ENCODE measurements around the gene MPO. TPM values are rescaled to one million over a fixed set of nuclear protein-coding genes. Genes with fewer than 3 reads are reported as not detected.
A peak's percentile ranks its signal among the peaks of the same experiment; 100 is the strongest.

Gene MPO
- total RNA-seq, 1 experiment from 2014 or later, result not detected

DNA sequence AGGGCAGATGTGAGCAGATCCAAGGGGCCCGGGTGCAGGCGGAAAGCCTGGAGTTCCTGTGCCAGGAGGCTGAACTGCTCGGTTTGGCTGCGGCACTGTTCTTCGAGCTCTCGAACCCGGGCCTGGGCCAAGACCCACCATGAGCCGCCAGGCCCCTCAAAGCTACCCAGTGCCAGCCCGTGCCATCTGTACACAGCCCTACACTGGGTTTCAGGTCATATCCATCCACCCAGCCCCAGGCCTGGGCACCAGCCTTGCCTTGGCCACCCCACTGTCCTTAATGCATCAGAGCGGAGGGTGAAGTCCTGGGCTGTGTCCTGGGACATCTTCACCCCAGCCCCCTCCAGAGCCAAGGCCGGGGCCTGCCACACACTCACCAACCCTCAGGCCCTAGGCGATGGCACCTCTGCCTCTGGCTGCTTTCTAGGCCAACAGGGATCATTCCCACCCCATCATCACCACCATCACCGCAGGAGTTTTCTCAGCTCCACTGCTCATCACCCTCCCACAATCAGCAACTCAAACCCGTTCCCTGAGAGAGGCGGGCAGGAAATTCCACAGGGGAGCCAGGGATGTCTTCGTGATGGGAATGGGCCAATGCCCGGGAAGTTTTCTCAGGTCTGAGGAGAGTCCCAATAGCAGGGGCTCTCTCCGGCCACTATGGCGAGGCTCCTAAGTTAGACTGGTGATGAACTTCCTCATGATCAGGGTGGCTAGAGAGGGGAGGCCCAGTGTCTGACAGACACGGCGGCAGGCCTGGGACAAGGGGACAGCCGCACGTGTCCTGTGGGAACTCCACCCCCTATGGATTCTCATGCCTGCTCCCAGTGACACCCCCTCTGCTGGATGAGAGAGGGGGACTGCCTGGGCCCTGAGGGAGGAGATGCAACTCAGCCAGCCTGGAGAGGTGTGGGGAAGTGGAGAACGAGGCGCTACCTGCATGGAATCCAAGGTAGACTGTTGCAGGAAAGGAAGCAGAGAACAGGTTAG, 38.7 kb upstream of the MPO start:
- DNase-seq (ENCODE audit: extremely low read depth, low read depth), result no peak

DNA sequence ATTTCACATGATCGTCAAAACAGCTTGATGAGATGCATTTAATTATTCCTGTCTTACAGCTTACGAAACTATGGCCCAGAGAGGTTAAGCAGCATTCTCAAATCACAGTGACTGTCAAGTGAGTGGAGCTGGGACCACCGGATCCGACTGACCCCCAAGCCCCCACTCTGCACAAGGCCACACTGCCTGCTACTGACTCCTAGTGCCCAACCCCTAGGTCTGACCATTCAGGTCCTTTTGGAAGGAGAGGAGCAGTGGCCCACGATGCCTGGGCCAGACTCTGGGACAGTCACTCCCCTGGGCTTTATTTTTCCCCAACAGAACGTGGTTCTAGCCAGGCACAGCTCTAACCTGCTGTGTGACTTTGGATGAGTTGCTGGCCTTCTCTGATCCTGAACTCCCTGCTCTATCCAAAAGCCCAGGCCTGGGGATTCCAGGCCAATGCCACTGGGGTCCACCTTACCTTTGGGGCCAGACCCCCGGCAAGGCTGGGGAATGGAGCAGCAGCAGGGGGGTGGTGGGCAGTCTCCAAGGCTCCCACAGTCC, 38.0 kb upstream of the MPO start:
- no peak for DNase-seq (ENCODE audit: extremely low read depth, low read depth)

DNA sequence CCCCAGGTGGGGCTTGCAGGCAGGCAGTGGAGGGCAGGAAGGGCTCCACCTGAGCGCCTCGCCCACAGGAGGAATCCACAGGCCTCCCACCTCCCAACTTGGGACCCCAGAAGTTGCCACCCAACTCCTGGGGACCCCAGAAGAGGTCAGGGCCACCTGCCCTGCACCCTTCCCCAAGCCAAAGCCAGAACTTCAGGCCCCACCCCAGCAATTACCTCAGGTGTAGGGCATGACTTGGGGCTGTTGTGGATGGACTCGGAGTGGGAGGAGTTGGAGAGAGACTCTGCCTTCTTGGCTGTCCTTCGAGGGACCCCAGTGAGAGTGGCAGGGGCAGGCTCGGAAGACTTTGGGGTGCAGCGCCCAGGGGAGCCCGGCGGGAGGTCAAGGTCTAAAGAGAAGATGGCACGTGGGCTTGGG, 37.3 kb upstream of the MPO start:
- no peak for DNase-seq (ENCODE audit: extremely low read depth, low read depth)

DNA sequence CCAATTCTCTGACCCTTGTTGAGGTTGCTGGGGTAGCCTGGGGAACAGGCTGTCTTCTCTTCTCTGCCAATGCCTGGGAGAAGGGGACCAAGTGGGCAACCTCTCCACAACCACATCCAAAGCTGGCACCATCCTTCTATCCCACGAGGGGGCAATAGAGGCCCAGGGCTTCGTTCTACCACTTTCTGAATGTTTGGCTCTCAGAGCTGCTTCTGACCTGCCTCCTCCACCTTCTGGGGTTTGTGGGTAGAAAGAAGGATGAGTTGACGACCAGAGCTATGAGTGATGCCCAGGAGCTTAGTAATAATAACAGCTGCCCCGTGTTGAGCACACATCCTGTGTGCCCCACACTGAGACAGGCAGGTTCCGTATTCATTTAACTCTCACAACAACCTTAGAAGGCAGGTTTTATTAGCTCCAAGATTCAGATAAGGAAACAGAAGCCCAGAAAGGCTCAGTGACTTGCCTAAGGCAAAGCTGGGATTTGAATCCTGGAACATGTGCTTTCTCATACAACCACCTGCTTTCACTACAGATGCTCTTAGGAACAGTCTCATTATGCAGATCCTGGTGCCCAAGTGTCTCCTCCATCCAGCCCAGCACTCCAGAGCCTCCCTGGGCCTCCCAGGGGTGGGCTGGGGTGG, 36.8 kb upstream of the MPO start:
- peak; percentile 24 for DNase-seq (ENCODE audit: extremely low read depth, low read depth)

DNA sequence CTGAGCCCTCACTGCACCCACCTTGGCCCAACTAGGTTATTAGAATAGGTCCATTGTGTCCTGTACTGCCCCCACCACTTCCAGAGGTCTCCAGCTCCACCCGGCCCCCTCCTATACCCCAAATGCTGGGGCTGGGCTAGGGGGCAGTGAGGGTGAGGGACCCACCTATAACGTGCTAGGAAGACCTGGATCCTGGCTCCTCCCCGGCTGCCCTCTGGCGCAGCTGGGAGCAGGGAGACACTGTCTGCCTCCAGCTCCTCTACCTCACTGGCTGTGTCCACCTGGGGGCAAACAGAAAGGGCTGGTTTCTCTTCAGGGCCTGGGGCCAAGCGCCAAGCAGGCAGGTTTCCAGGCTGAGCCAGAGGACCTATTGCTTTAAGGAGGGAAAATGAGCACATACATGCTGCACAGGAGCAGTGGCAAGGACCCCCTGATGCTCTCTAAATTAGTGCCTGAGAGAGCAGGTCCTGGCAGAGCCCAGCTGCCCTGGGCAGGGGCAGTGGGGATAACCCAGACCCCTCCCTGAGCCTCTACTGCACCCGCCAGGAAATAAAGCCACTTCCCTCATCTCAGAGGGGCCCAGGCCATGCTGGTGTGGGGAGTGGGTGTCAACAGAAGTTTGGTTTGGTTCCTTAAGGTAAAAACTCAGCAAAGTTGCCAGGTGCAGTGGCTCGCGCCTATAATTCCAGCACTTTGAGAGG, 35.7 kb upstream of the MPO start:
- DNase-seq (ENCODE audit: extremely low read depth, low read depth), result no peak

DNA sequence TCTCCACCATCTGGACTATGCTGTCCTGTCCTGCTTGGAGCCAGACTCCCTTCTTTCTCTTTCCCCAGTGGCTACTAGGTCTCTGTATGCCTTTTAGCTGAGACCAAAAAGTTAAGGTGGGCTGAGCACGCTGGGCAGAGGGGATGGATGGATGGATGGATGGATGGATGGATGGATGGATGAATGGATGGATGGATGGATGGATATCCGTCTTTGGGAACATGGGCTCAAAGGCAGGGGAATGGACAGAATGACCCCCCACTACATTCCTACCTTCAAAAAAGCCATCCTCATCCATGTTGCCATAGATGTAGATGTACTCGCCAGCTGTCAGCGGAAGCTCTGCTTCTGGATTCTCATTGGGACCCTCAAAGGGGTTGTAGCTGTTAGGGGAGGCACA, 35.0 kb upstream of the MPO start:
- DNase-seq (ENCODE audit: extremely low read depth, low read depth), result no peak

DNA sequence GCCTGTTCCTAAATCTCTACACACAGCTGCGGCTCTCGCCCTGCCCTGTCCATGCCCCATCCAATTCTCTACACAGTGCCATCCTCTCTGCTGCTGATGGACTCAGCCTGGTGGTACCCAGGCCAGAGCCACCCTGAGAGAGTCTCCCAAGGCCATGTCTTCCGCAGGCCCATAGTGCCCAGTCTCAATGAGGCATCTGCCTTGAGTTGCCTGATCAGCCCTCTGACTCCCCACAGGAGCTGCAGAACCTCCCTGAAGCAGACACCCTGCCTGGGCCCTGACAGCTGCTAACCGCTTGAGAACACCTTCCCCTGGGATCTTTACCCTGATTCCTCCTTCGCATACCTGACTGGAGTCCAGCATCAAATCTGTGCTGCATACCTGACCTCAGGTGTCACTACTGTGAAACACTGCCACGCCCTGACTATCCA, 34.6 kb upstream of the MPO start:
- no peak for DNase-seq (ENCODE audit: extremely low read depth, low read depth)

DNA sequence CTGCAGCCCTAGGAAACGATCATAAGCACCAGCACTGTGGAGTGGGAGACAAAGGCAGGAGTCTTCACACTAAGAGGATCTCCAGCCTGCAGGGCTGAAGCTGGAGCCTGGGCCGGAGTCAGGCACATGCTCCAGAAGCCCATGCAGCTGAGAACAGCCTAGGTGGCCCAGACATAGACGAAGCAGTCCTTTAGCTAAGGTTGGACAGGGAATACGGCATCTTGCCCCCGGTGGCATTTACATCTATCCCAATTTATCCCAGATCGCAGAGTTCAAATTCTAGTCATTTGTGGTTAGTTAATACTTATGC, 33.9 kb upstream of the MPO start:
- no peak for DNase-seq (ENCODE audit: extremely low read depth, low read depth)

DNA sequence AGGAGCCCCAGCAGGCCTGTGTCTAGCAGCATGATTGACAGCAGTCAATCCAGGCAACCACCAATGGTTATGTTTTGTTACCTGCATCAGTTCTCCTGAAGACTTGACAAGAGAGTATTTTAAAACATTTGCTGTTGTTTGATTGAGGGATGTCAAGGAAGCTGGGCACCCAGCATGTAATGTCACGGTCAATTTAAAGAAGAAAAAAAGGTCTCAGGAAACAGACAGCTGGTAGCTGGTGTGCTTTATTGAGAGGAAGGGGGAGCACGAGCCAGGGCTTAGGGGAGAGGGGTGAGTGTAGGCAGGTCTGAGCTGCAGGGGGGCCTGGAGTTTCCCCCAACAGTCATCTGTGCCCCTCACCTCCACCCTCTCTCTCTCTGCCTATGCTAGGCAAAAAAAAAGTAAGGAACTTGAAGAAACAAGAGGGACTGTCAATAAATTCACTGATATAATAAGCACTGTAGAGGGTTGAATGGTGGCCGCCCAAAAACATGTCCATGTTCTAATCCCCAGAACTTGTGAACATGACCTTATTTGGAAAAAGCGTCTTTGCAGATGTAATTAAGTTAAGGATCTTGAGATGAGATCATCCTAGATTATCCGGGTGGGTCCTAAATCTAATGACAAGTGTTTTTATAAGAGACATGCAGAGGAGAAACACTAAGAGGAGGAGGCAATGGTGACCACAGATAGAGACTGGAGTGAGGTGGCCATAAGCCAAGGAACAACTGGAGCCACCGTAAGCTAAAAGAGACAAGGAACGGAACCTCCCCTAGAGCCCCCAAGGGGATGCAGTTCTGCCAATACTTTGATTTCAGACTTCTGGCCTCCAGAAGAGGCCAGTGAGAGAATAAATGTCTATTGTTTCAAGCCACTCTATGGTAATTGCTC, 33.3 kb upstream of the MPO start:
- no peak for DNase-seq (ENCODE audit: extremely low read depth, low read depth)

DNA sequence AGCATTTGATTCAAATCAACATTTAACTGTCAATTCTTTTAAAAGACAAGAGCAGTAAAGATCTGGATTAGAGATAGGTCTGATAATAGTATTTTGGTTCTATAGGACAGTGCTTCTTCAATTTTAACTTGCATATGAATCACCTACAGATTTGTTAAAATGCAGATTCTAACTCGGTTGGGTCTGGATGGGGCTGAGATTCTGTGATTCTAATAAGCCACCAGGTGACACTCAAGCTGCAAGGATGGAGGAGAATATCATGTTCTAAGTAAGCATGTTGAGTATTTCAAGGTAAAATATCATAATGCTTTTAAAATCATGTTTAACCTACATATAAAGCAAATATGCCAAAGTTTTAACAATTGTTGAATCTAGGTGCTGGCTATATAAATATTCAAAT, 32.1 kb upstream of the MPO start:
- DNase-seq (ENCODE audit: extremely low read depth, low read depth), result no peak

DNA sequence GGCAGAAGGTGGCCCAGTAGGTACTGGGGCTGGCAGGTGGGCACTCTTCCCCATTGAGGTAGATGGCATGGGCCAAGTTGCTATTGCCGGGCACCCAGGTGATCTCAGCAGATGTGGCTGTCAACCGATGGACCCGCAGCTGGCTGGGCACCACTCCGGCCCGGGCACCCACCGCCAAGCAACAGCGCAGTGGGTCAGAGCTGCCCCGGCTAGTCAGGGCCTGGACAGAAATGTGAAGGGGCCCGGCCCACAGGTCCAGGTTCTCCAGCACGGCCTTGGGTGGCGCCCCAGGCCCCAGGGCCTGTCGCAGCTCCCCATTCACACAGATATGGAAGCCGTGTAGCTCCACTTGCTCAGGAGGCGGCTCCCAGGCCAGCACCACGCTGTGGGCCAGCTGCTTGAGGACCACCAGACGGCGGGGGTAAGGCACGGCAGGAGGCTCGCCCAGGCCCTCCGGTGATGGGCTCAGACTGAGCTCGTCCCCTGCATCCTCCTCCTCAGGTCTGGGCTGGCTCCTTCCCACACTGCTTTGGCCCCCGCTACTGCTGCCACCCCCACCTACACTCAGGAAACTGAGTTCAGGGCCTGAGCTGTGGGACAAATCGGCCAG, 31.4 kb upstream of the MPO start:
- no peak for DNase-seq (ENCODE audit: extremely low read depth, low read depth)

DNA sequence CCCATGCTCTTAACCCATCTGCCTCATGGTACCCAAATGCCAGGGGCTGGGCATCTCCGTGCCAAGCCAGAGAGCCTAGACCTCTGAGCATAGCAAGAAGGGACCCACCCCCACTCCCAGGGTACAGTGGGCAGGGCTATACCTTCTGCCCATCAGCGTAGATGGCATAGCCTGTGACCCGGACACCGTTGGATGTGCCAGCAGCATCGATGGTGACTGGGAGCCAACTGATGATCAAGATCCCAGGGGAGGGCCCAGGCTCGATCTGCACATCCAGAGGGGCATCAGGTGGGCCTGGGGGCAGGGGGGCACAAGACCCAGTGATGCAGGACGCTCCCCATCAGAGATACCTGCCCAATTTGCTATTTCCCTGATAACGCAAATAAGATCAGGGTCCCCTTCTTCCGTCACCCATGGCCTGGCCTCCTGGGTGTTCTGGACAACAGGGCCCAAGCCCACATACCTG, 30.7 kb upstream of the MPO start:
- no peak for DNase-seq (ENCODE audit: extremely low read depth, low read depth)

DNA sequence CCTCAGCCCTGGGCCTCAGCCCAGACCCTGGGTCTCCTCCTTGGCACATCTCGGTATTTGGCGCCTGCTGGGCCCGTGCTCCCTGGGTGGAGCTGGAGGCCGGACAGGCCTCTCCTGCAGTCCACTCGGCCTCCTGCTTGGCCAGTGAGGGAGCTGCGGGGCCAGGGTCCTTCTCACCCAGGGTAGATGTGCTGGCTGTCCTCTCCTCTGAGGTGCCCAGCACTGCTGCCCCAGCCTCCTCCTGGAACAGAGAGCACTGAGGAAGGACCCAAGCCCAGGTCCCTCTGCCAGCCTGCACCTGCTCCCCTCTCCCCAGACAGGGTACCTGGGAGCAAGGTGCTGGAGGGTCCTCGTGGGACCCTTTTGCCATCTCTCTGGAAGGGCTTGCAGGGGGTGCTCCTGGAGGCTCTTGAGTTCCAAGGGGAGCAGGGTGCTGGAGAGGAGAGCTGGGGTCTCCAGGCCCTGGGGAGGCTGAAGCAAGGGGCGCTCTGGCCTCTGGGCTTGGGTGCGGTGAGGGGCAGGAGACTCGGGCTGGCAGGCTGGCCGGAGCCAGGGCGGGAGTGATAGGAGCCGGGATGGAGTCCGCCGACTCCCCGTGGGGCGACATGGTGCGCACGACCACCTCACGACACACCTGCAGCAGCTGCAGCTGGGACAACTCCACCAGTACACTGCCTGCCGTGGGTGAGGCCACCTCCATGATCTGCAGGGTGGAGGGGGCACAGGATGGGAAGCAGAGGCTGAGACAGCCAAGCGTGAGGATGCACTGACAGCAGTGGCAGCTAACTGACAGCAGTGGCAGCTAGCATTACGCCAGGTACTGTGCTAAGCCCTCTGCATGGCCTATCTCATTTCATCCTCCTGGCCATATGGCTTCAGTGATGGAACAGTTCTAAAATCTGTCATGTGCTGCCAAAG, 30.0 kb upstream of the MPO start:
- DNase-seq (ENCODE audit: extremely low read depth, low read depth), result no peak

DNA sequence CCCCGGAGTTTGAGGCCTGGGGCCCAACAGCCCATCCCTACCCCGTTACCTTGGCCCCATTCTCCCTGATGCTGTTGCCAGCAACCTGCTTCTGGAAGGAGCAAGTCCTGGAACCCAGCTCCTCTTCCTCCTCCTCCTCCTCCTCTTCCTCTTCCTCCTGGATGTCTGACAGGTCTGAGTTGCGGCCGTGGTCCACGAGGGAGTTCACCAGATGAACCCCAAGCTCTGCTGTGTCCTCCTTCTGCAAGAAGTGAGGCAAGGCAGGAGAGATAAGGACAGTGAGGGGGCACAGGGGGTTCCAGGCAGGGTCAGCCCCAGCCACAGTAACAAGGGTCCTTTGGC, 29.2 kb upstream of the MPO start:
- no peak for DNase-seq (ENCODE audit: extremely low read depth, low read depth)

DNA sequence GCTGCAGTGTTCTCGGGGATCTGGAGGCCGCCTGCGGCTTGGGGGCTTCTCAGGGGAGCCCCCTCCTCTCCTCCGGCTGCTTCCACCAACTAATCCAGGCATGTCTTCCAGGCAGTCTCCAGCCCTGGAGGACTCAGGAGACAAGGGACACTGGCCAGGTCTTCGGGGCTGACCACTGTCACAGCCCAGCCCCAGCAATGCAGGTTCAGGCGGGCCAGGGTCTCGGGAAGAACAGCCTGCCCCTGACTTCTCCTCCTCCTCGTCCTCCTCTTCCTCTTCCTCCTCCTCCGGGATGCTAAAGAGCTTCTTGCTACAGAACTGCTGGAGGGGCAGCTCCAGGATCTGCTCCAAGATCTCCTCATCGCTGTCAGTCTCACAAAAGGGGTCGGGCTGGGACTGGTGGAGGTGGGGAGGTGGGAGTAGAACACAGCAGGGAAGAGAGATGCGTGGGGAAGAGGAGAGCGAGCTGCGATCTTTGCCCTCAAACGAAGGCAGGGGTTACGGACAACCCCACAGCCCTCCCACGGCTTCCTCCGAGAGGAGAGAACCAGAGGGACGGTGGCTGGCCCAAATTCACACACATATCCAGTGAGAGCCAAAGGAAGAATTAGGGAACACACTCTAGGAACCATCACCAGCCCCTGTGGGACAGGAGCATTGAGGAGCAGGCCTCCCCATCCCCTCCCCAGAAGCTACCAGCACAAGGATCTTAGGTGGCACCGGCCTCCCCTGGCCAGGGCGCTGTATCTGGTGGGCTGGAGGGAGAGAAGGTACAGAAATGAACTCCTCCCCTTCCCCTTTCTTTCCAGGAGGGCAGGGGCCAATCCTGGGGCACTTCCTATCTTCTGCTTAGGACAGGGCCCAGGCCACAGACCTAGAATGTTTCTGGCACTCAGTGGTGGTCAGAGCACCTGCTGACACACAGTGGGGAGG, 28.5 kb upstream of the MPO start:
- DNase-seq (ENCODE audit: extremely low read depth, low read depth), result no peak

DNA sequence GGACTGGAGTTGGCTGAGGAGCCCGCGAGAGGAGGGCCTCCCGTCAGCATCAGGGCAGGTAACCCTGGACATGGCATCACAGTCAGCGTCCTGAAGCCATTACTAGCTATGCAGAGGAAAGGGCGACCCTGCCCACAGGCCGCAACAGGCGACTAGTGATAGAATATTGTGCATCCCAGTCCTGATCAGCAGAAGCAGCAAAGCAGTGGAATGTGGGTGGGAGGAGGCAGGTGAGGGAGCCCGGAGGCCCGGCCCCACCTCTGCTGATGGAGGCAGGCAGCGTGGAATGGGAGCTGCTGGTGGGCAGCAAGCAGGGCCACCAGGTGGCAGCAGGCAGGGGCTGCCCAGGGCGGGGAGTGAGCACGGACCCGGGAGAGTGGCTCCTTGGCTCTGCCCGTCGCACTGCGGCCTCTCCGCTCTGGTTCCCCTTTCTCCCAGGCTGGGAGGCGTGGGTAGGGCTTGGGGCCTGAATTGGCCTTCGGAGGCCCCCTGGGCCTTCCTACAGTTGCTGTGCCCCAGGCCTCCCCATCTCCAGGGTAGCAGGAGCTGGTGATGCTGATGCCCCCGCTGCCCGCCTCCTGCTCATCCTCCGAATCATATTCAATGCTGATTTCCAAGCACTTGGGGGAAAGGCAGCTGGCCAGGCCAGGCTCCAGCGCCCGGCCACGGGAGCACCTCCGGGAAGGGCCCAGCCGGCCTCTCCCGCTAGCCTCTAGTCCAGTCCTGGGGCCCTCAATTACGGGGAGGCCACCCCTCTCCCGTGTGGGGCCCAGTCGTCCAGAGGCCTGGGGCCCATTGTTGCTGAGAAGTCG, 27.6 kb upstream of the MPO start:
- DNase-seq (ENCODE audit: extremely low read depth, low read depth), result no peak
